T-helper 2 cell (primary cell): ENCODE data around the gene APLP1.
A peak's percentile ranks its signal among the peaks of the same experiment; 100 is the strongest.
"Not testable (repeated sequence)": the region's sequence is repeated elsewhere in the genome, so short reads cannot be mapped to it uniquely, and the experiment has no call there.

Experiments used
- DNase-seq, 5 experiments: peaks; one replicate each; pipeline versions ENCODE4 v3.0.0 to v3.0.0-alpha.2; 2012 to 2022
- total RNA-seq, 2 donors: gene quantifications; one replicate each; lab custom pipeline; 2026; lab: John Stamatoyannopoulos, UW

Gene APLP1
- total RNA-seq: 0 to 0.07 reads per million in 2 donors

GRCh38 chr19:35868172-35868822 lies at the start of gene APLP1:
Gene APLP1, plus strand, starts transcription at chr19:35868574. Its CDS starts 63 bp downstream, at chr19:35868637.
- DNase-seq: peak; percentile 32 to 63 (median 44)

GRCh38 chr19:35822579-35822978 lies 45.8 kb upstream of the APLP1 start:
- no peak for DNase-seq

- DNase-seq: no peak
Observed at GRCh38 chr19:35824150-35824549, 44.2 kb upstream of the APLP1 start.

- peak in 3 of 5 experiments; percentile 19 to 55 (median 31) for DNase-seq
Observed at GRCh38 chr19:35828692-35829301, 39.6 kb upstream of the APLP1 start.

GRCh38 chr19:35830986-35831385 lies 37.4 kb upstream of the APLP1 start:
- DNase-seq: no peak

GRCh38 chr19:35832054-35832453 lies 36.3 kb upstream of the APLP1 start:
- DNase-seq: no peak

- no peak for DNase-seq
Observed at GRCh38 chr19:35833972-35834371, 34.4 kb upstream of the APLP1 start.

GRCh38 chr19:35836096-35836495 lies 32.3 kb upstream of the APLP1 start:
- not testable (repeated sequence) for DNase-seq

GRCh38 chr19:35841961-35842595 lies 26.3 kb upstream of the APLP1 start:
- DNase-seq: no peak

GRCh38 chr19:35842666-35843272 lies 25.6 kb upstream of the APLP1 start:
- no peak for DNase-seq

- no peak for DNase-seq
Observed at GRCh38 chr19:35843676-35844481, 24.5 kb upstream of the APLP1 start.

- no peak for DNase-seq
Observed at GRCh38 chr19:35844482-35845214, 23.7 kb upstream of the APLP1 start.

- no peak for DNase-seq
Observed at GRCh38 chr19:35845215-35846037, 22.9 kb upstream of the APLP1 start.

- peak in 1 of 5 experiments; percentile 19 for DNase-seq
Observed at GRCh38 chr19:35846038-35846668, 22.2 kb upstream of the APLP1 start.

- no peak for DNase-seq
Observed at GRCh38 chr19:35847911-35848310, 20.5 kb upstream of the APLP1 start.

- DNase-seq: no peak
Observed at GRCh38 chr19:35848486-35848885, 19.9 kb upstream of the APLP1 start.

- no peak for DNase-seq
Observed at GRCh38 chr19:35848919-35849505, 19.4 kb upstream of the APLP1 start.

GRCh38 chr19:35851213-35852028 lies 17.0 kb upstream of the APLP1 start:
- no peak for DNase-seq
